HCT116 (cell line): ENCODE results near the gene THRA. TPM values are rescaled to one million over a fixed set of nuclear protein-coding genes. Genes with fewer than 3 reads are reported as not detected.

Experiments used
- ATAC-seq: fragments of 200-7000 bp; cut with Tn5 transposase; 2 replicates; pipeline ENCODE4 v1.9.1; 2020; ENCODE audit warnings: mild to moderate bottlenecking, moderate library complexity
- BruUV-seq: library from RNA; stranded (reverse); fragments of 400-500 nt; replicated peaks from 2 replicates; lab custom pipeline; 2021; lab: Mats Ljungman, UMichigan
- CTCF ChIA-PET: fragments of 300-600 bp; sonication (Branson Sonifier 250); formaldehyde crosslinking; loops from one replicate; lab custom pipeline; 2021; ENCODE audit warnings: antibody characterized with exemption; lab: Charles Lee
- POLR2A ChIA-PET: fragments of 300-600, 350-600 bp; sonication (Branson Sonifier 250); formaldehyde crosslinking; loops from one replicate; lab custom pipeline; 2021; ENCODE audit warnings: antibody characterized with exemption; lab: Charles Lee
- RAD21 ChIA-PET, 2 experiments: fragments of 300-600 bp; sonication (Branson Sonifier 250); formaldehyde crosslinking; loops; one replicate each; lab custom pipeline; 2023; ENCODE audit warnings: low total read pairs in 2 of 2; ENCODE audit not compliant: uncharacterized antibody in 2 of 2, unreplicated experiment in 2 of 2, low non-redundant PET in 1 of 2; lab: Charles Lee
- DNase-seq: peaks from one replicate; pipeline ENCODE4 v3.0.0-alpha.2; 2010; ENCODE audit warnings: low read depth, low spot score
- H2AFZ ChIP-seq: fragments of 200-600 bp; shearing (Covaris generic), sonication (generic); 2 replicates; pipeline ENCODE4 v1.6.1; 2017; ENCODE audit warnings: low read depth, mixed run types, mixed read lengths, antibody characterized with exemption, low read length; ENCODE audit not compliant: poor library complexity, severe bottlenecking
- H3K27ac ChIP-seq: 2 replicates; pipeline ENCODE4 v1.5.1; 2012; ENCODE audit warnings: low read depth, low read length
- H3K27me3 ChIP-seq: fragments of 200-600 bp; sonication (generic); 2 replicates; pipeline ENCODE4 v1.6.1; 2016; ENCODE audit warnings: mixed run types, low read length, mixed read lengths; ENCODE audit not compliant: insufficient read depth
- H3K36me3 ChIP-seq, 2 experiments: fragments of 200-500 bp in 1 of 2; fragments of 200-600 bp in 1 of 2; sonication (Bioruptor generic) in 1 of 2; sonication (generic) in 1 of 2; 2 replicates each; pipeline versions ENCODE4 v1.5.1 to v1.6.1; 2014 to 2016; ENCODE audit warnings: low read length in 2 of 2, inconsistent platforms in 1 of 2, mixed read lengths in 1 of 2, mixed run types in 1 of 2; ENCODE audit not compliant: insufficient read depth in 2 of 2, control insufficient read depth in 1 of 2
- H3K4me1 ChIP-seq, 2 experiments: fragments of 200-600 bp in 1 of 2; sonication (generic) in 1 of 2; 2 replicates each; pipeline versions ENCODE4 v1.5.1 to v1.6.1; 2012 to 2017; ENCODE audit warnings: low read length in 2 of 2, inconsistent platforms in 1 of 2, mild to moderate bottlenecking in 1 of 2, mixed read lengths in 1 of 2, mixed run types in 1 of 2, moderate library complexity in 1 of 2; ENCODE audit not compliant: insufficient read depth in 2 of 2, control insufficient read depth in 1 of 2
- H3K4me2 ChIP-seq: fragments of 200-600 bp; sonication (generic); 2 replicates; pipeline ENCODE4 v1.6.1; 2017; ENCODE audit warnings: mixed run types, low read length, mixed read lengths
- H3K4me3 ChIP-seq, 2 experiments: fragments of 200-600 bp in 1 of 2; sonication (generic) in 1 of 2; replicated peaks in 1 of 2; 2 replicates each; pipeline ENCODE4 v1.5.1; 2011 to 2016; ENCODE audit warnings: low read length in 2 of 2, control low read depth in 1 of 2, low read depth in 1 of 2, mild to moderate bottlenecking in 1 of 2, mixed read lengths in 1 of 2, mixed run types in 1 of 2
- H3K79me2 ChIP-seq: fragments of 200-600 bp; sonication (generic); 2 replicates; pipeline ENCODE4 v1.6.1; 2017; ENCODE audit warnings: mild to moderate bottlenecking, mixed run types, low read length, moderate library complexity, mixed read lengths; ENCODE audit not compliant: insufficient read depth
- H3K9ac ChIP-seq: fragments of 200-600 bp; sonication (generic); 2 replicates; pipeline ENCODE4 v1.6.1; 2016; ENCODE audit warnings: low read length, mixed read lengths
- H3K9me2 ChIP-seq: fragments of 200-600 bp; sonication (generic), shearing (Covaris generic); 2 replicates; pipeline ENCODE4 v1.6.1; 2017; ENCODE audit warnings: mixed run types, mild to moderate bottlenecking, moderate library complexity; ENCODE audit not compliant: insufficient read depth
- H3K9me3 ChIP-seq, 2 experiments: fragments of 200-500 bp in 1 of 2; fragments of 200-600 bp in 1 of 2; sonication (Bioruptor generic) in 1 of 2; sonication (generic) in 1 of 2; 2 replicates each; pipeline ENCODE4 v1.6.1; 2014 to 2017; ENCODE audit warnings: low read length in 2 of 2, mixed read lengths in 2 of 2, inconsistent platforms in 1 of 2, low read depth in 1 of 2, mild to moderate bottlenecking in 1 of 2, mixed run types in 1 of 2, moderate library complexity in 1 of 2; ENCODE audit not compliant: control insufficient read depth in 1 of 2, insufficient read depth in 1 of 2
- H4K20me1 ChIP-seq: fragments of 200-600 bp; sonication (generic), shearing (Covaris generic); 2 replicates; pipeline ENCODE4 v1.6.1; 2017; ENCODE audit warnings: mixed run types, mild to moderate bottlenecking, moderate library complexity; ENCODE audit not compliant: insufficient read depth
- EZH2 ChIP-seq: fragments of 200-600 bp; sonication (generic); IDR thresholded peaks from 2 replicates; pipeline ENCODE4 v1.6.1; 2017; ENCODE audit warnings: antibody characterized with exemption, mixed run types
- FOSL1 ChIP-seq: IDR thresholded peaks from 2 replicates; pipeline ENCODE4 v1.6.1; 2012; ENCODE audit warnings: low read depth
- POLR2A ChIP-seq: IDR thresholded peaks from 2 replicates; pipeline ENCODE4 v1.7.0; 2011; ENCODE audit warnings: borderline replicate concordance; ENCODE audit not compliant: insufficient read depth, insufficient read length; ENCODE audit errors: extremely low read depth
- RAD21 ChIP-seq: IDR thresholded peaks from 2 replicates; pipeline ENCODE4 v1.6.1; 2012; ENCODE audit warnings: low read depth, mild to moderate bottlenecking
- SP1 ChIP-seq: IDR thresholded peaks from 2 replicates; pipeline ENCODE4 v1.6.1; 2012; ENCODE audit warnings: low read depth
- ZFX ChIP-seq: fragments of 450-650 bp; IDR thresholded peaks from 2 replicates; pipeline ENCODE4 v1.6.1; 2017
- ZNF274 ChIP-seq: fragments of 200-500 bp; sonication (Bioruptor generic); IDR thresholded peaks from 2 replicates; pipeline ENCODE4 v1.6.1; 2014; ENCODE audit warnings: mild to moderate bottlenecking, low read depth, low read length, inconsistent platforms
- intact Hi-C: fragments of 100-400 bp; cut with micrococcal nuclease; formaldehyde crosslinking; loops from 2 replicates; pipeline ENCODE4 v1.10.0; 2022
- total RNA-seq: library from RNA; stranded (reverse); gene quantifications from one replicate; pipeline ENCODE4 v1.2.1, GENCODE V29; 2021; ENCODE audit not compliant: unreplicated experiment
- TF ChIP-seq, protein P1 (sequence below): IDR thresholded peaks from 2 replicates; pipeline ENCODE4 v1.6.1; 2012
- TF ChIP-seq, protein P2 (sequence below): IDR thresholded peaks from 2 replicates; pipeline ENCODE4 v1.6.1; 2012

Gene THRA
- total RNA-seq, 1 experiment from 2014 or later: 23.3 TPM

DNA sequence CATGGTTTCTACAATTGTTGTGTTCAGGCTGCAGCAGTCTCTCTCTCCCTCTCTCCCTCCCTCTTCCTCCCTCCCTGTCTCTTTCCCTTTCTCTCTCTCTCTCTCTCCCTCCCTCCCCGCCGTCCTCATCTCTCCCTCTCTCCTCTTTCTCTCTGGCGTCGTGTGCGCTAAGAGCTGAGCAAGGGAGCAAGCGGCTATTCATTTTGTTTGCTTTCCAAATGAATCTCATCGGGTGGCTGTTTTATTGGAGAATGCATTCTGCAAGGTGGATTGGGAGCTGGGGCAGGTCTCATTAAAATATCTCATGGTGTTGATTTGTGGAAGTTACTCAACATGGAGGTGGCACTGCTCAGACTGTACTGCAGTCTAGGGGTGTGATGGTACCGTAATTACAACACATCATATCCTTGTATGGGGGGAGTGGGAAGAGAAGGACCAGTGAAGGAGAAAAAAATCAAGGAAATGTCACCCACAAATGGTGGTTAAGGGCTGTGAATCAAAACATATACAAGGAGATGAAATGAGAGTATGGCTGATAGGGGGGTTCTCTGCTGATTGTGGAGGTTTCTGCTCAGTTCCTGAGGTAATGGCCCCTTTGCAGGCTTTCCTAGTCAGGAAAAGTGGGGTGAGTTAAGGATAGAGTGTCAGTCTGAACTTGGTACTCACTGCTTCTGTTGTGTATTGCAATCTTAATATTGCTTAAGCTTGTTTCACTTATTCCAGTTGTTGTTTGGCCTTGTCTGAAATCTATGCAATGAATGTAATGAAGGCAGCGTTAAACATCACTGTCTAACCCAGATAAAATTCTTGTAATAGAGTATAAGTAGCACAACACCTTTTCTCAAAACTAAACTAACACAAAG lies 61.7 kb downstream of the THRA start:
- Histone ChIP-seq H3K27me3 (no peaks in the 10 kb centered on the region), H3K79me2 (peaks cover 62% of the 10 kb centered on the region), H3K9me3 (no peaks in the 10 kb centered on the region), H4K20me1 (no peaks in the 10 kb centered on the region), H3K27ac (no peak overlapping the region), H3K4me1 (peaks cover 7 to 27% of the 10 kb centered on the region in 2 experiments; a peak in 3 of 4 replicates), H3K4me3 (peak overlapping the region; percentile 70 to 86; a peak in 2 of 4 replicates), H3K9me2 (no peaks in the 10 kb centered on the region), H3K36me3 (peaks cover 21 to 25% of the 10 kb centered on the region in 2 experiments), H3K4me2 (peak overlapping the region; percentile 86), H2AFZ (no peak overlapping the region), H3K9ac (peak overlapping the region; percentile 93; the same call in 1 of the 2 replicates)
- POLR2A ChIA-PET: interaction anchor here (1.0 to 2.6 kb wide), 3 partner anchors 16 to 25 kb away, joined by 4 to 16 read pairs (median 9); partner anchors contain the start of genes CASC3 and NR1D1
- TF ChIP-seq POLR2A: no peak
- TF ChIP-seq EZH2: no peak
- no peak for TF ChIP-seq FOSL1
- TF ChIP-seq, protein P1, sequence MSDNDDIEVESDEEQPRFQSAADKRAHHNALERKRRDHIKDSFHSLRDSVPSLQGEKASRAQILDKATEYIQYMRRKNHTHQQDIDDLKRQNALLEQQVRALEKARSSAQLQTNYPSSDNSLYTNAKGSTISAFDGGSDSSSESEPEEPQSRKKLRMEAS: no peak
- no peak for TF ChIP-seq ZFX
- no peak for TF ChIP-seq RAD21
- TF ChIP-seq, protein P2, sequence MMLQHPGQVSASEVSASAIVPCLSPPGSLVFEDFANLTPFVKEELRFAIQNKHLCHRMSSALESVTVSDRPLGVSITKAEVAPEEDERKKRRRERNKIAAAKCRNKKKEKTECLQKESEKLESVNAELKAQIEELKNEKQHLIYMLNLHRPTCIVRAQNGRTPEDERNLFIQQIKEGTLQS: no peak
- TF ChIP-seq SP1: no peak
- no peak for TF ChIP-seq ZNF274
- RAD21 ChIA-PET: interaction anchor here in 1 of 2 experiments (1.4 kb wide), 1 partner anchor 13 kb away, joined by 3 read pairs; no protein-coding TSS in a partner anchor
- CTCF ChIA-PET: interaction anchor here (1.0 to 1.9 kb wide), 2 partner anchors 8 to 12 kb away, joined by 3 to 16 read pairs; no protein-coding TSS in a partner anchor
- intact Hi-C loops: no loop called here
- DNase-seq (no peak), ATAC-seq (no peak)
- BruUV-seq: no TSS peak
